ENCODE results near the gene PRPF6.

The PRPF6 gene

DNA sequence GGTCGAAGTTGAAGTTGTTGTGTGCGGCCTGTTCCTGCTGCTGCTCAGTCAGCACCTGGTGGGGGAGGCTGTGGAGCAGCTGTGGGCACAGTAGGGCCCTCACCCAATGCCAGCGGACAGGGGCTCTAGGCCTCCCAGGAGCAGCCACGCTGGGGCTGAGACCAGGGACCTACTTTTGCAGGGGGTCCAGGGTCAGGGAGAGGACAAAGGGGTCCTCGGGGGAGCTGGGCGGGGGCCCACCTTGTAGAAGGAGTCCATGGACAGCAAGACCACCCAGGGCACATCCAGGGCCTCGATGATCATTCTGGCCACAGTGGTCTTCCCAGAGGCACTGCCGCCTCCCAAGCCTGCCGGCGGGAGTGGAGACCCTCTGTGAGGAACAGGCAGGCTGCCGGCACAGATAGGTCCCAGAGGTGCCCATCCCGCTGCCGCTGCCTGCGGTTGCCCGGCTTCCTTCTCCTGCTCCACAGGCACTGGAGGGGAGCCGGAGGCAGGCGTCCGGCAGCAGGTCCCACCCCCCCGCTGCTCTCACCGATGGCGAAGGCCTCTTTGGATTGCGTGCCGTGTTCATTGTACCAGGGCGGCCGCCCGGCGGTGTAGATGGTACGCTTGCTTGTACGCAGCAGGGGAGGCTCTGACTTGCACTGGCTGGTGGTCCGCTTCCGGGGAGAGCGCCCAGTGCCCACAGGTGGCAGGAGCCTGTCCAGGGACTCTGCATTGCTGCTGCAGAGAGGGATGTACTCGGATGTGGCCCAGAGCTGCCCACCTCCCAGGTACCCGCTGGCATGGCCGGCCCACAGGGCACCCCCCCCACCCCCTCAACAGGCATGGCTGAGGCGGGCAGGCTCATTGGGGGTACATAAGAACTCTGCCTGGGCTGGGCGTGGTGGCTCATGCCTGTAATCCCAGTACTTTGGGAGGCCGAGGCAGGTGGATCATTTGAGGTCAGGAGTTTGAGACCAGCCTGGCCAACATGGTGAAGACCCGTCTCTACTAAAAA is 34.7 kb upstream of the PRPF6 start:
- no peak for DNase-seq

- no peak for DNase-seq
Observed at GRCh38 chr20:63946986-63947637, 33.8 kb upstream of the PRPF6 start.

GRCh38 chr20:63947638-63948456 is 33.1 kb upstream of the PRPF6 start:
- DNase-seq, result no peak

- no peak for DNase-seq
Observed at GRCh38 chr20:63950701-63951397, 30.1 kb upstream of the PRPF6 start.

GRCh38 chr20:63951398-63952209 is 29.3 kb upstream of the PRPF6 start:
- no peak for DNase-seq

- DNase-seq, result no peak
Observed at GRCh38 chr20:63952210-63952535, 28.8 kb upstream of the PRPF6 start.

- no peak for DNase-seq
Observed at GRCh38 chr20:63952769-63953168, 28.2 kb upstream of the PRPF6 start.

- no peak for DNase-seq
Observed at GRCh38 chr20:63953764-63954429, 27.0 kb upstream of the PRPF6 start.

GRCh38 chr20:63955281-63955826 is 25.6 kb upstream of the PRPF6 start:
- peak; percentile 36 for DNase-seq

DNA sequence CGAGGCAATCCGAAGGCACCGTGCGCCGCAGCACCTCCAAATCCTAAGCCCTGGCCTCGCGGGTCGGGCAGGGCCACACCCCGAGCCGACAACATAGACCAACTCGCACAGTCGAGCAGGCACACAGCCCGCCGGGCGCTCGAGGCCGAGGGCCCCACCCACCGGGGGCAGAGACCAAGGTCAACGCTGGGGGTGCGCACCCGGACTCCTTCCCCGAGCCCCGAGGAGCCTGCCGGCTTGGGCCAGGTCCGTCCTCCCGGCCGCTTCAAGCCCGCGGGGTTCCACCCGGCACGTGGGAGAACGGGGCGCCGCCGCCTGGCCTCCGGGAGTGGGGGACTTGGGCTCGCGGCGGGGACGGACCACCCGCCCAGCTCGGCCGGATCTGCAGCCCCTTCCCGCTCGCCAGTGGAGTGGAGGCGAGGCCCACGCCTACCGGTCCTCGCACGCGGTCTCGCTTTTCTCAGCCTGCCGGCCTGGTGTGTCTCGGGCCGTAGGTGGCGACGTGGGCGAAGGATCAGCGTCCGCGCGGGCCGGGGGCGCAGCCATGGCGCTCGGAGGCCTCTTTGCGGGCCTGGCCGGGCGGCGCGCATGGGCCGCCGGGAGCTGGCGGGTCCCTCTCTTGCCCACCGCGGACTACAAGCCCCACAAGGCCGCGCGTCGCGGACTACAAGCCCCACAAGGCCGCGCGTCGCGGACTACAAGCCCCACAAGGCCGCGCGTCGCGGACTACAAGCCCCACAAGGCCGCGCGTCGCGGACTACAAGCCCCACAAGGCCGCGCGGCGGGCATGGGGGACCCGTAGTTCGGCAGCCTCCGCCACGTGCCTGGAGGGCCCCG is 24.9 kb upstream of the PRPF6 start, which contains the start of gene UCKL1:
Gene UCKL1, minus strand, starts transcription at position 590 of the 837 bp plus-strand sequence. Its CDS starts 44 bp downstream, at position 546.
- peak; percentile 87 for DNase-seq

GRCh38 chr20:63956664-63957003 is 24.3 kb upstream of the PRPF6 start:
- DNase-seq, result no peak

- peak; percentile 69 for DNase-seq
Observed at GRCh38 chr20:63957004-63957689, 23.8 kb upstream of the PRPF6 start.

- DNase-seq, result no peak
Observed at GRCh38 chr20:63957690-63958441, 23.1 kb upstream of the PRPF6 start.

GRCh38 chr20:63958471-63958870 is 22.5 kb upstream of the PRPF6 start:
- DNase-seq, result no peak

GRCh38 chr20:63958964-63959698 is 21.8 kb upstream of the PRPF6 start:
- no peak for DNase-seq

DNA sequence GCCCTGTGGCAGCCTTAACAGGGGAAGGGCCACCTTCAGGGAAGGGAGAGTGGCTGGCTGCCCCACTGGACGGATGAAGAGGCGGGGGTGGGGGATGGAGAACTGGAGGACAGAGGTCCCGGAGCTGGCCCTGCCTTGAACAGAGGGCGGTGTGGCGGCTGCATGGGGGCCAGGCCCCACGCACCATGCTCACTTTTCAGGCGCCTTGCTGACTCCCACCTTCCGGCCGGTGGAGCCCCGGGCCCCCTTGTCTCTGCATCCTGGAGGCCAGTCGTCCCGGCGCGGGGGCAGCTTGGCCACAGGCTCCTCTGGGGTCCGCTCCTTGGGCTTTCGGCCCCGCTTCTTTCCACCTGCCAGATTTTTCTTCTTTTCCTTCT is 21.2 kb upstream of the PRPF6 start:
- DNase-seq, result no peak
